Astrocyte (in vitro differentiated cells and primary cell): Measurements from ENCODE around the gene MED12L. TPM values are rescaled to one million over a fixed set of nuclear protein-coding genes. Genes with fewer than 3 reads are reported as not detected.

ENCODE experiments used
- DNase-seq: peaks from one replicate; pipeline ENCODE4 v3.0.0-alpha.2; 2010; ENCODE audit warnings: low read depth
- FAIRE-seq: peaks from 2 replicates; lab custom pipeline; 2011; peaks lifted over from hg19 to GRCh38; lab: Jason Lieb, UNC
- H2AFZ ChIP-seq: 2 replicates; pipeline ENCODE4 v1.6.0; 2012; ENCODE audit warnings: low read depth, low read length, inconsistent platforms
- H3K27ac ChIP-seq: 2 replicates; pipeline ENCODE4 v1.5.1; 2011; ENCODE audit warnings: low read depth, low read length, inconsistent platforms
- H3K27me3 ChIP-seq: 2 replicates; pipeline ENCODE4 v1.6.0; 2011; ENCODE audit warnings: low read length, inconsistent platforms; ENCODE audit not compliant: insufficient read depth
- H3K36me3 ChIP-seq: 2 replicates; pipeline ENCODE4 v1.5.1; 2011; ENCODE audit warnings: low read length, inconsistent platforms; ENCODE audit not compliant: insufficient read depth
- H3K4me1 ChIP-seq: 2 replicates; pipeline ENCODE4 v1.5.1; 2011; ENCODE audit warnings: low read length, inconsistent platforms; ENCODE audit not compliant: insufficient read depth
- H3K4me2 ChIP-seq: 2 replicates; pipeline ENCODE4 v1.6.0; 2012; ENCODE audit warnings: low read length, inconsistent platforms
- H3K4me3 ChIP-seq: 2 replicates; pipeline ENCODE4 v1.5.1; 2011; ENCODE audit warnings: low read depth, mild to moderate bottlenecking, low read length, inconsistent platforms; ENCODE audit not compliant: insufficient read depth
- H3K79me2 ChIP-seq: 2 replicates; pipeline ENCODE4 v1.6.0; 2012; ENCODE audit warnings: mild to moderate bottlenecking, low read length, inconsistent platforms; ENCODE audit not compliant: insufficient read depth
- H3K9ac ChIP-seq: 2 replicates; pipeline ENCODE4 v1.6.0; 2012; ENCODE audit warnings: mild to moderate bottlenecking, low read length, inconsistent platforms
- H3K9me3 ChIP-seq: 2 replicates; pipeline ENCODE4 v1.5.1; 2012; ENCODE audit warnings: low read depth, mild to moderate bottlenecking, low read length, inconsistent platforms; ENCODE audit not compliant: insufficient read depth
- H4K20me1 ChIP-seq: 2 replicates; pipeline ENCODE4 v1.6.0; 2012; ENCODE audit warnings: low read length, inconsistent platforms; ENCODE audit not compliant: insufficient read depth
- H3K27ac Mint-ChIP-seq: one replicate; pipeline ENCODE4 v1.8.0; 2021; ENCODE audit warnings: mild to moderate bottlenecking, mixed read lengths; ENCODE audit not compliant: unreplicated experiment
- H3K27me3 Mint-ChIP-seq: one replicate; pipeline ENCODE4 v1.8.0; 2021; ENCODE audit warnings: low read depth, mixed read lengths; ENCODE audit not compliant: unreplicated experiment
- H3K36me3 Mint-ChIP-seq: one replicate; pipeline ENCODE4 v1.8.0; 2021; ENCODE audit warnings: low read depth, mixed read lengths; ENCODE audit not compliant: unreplicated experiment
- H3K4me1 Mint-ChIP-seq: one replicate; pipeline ENCODE4 v1.8.0; 2021; ENCODE audit warnings: low read depth, mixed read lengths; ENCODE audit not compliant: unreplicated experiment
- H3K4me3 Mint-ChIP-seq: one replicate; pipeline ENCODE4 v1.8.0; 2021; ENCODE audit warnings: mild to moderate bottlenecking, moderate library complexity, mixed read lengths; ENCODE audit not compliant: unreplicated experiment
- H3K9me3 Mint-ChIP-seq: one replicate; pipeline ENCODE4 v1.8.0; 2021; ENCODE audit warnings: mild to moderate bottlenecking, mixed read lengths; ENCODE audit not compliant: unreplicated experiment
- CTCF ChIP-seq: IDR thresholded peaks from 2 replicates; pipeline ENCODE4 v1.5.1; 2011; ENCODE audit warnings: low read depth, mild to moderate bottlenecking, inconsistent platforms, low read length, moderate library complexity; ENCODE audit not compliant: insufficient read depth
- EZH2 ChIP-seq: IDR thresholded peaks from 2 replicates; pipeline ENCODE4 v1.6.1; 2012; ENCODE audit warnings: mild to moderate bottlenecking, low read length, inconsistent platforms; ENCODE audit not compliant: insufficient read depth
- total RNA-seq: library from RNA; stranded (reverse); gene quantifications from 2 replicates; pipeline ENCODE4 v1.2.1, GENCODE V29; 2021

MED12L gene
- total RNA-seq, 1 donor from 2014 or later: 8.2 TPM

- Mint-ChIP-seq H3K4me1 (peaks cover 57% of the 10 kb centered on the region), H3K4me3 (no peak overlapping the region), H3K27me3 (no peaks in the 10 kb centered on the region), H3K27ac (peak overlapping the region; percentile 54), H3K9me3 (no peaks in the 10 kb centered on the region), H3K36me3 (no peaks in the 10 kb centered on the region)
- no peaks in the 10 kb centered on the region for H3K9me3 ChIP-seq
- no peaks in the 10 kb centered on the region for H3K79me2 ChIP-seq
- no peak for TF ChIP-seq CTCF
- no peak for TF ChIP-seq EZH2
- H2AFZ ChIP-seq: no peak overlapping the region
- DNase-seq: peak; percentile 60
- no peaks in the 10 kb centered on the region for H4K20me1 ChIP-seq
- FAIRE-seq: no peak
- H3K4me1 ChIP-seq: peaks cover 21% of the 10 kb centered on the region
- no peak overlapping the region for H3K4me3 ChIP-seq
- H3K4me2 ChIP-seq: no peak overlapping the region
- no peaks in the 10 kb centered on the region for H3K36me3 ChIP-seq
- no peak overlapping the region for H3K9ac ChIP-seq
- H3K27ac ChIP-seq: no peak overlapping the region
- no peaks in the 10 kb centered on the region for H3K27me3 ChIP-seq
Measured at GRCh38 chr3:151213881-151214280, 128.4 kb downstream of the MED12L start.

- FAIRE-seq: no peak
- no peak for TF ChIP-seq CTCF
- TF ChIP-seq EZH2: no peak
- H3K4me1 Mint-ChIP-seq: peaks cover 58% of the 10 kb centered on the region
Measured at GRCh38 chr3:151214459-151214858, 129.0 kb downstream of the MED12L start.

More at GRCh38 chr3:151214459-151214858, 129.0 kb downstream of the MED12L start:
- H3K9ac ChIP-seq: no peak overlapping the region
- H3K4me1 ChIP-seq: peaks cover 23% of the 10 kb centered on the region
- no peaks in the 10 kb centered on the region for H4K20me1 ChIP-seq
- no peaks in the 10 kb centered on the region for H3K36me3 ChIP-seq
- H3K27ac ChIP-seq: no peak overlapping the region
- no peak overlapping the region for H3K4me2 ChIP-seq
- H3K27me3 ChIP-seq: no peaks in the 10 kb centered on the region
- Mint-ChIP-seq H3K9me3 (no peaks in the 10 kb centered on the region), H3K4me3 (no peak overlapping the region), H3K27me3 (no peaks in the 10 kb centered on the region), H3K27ac (no peak overlapping the region), H3K36me3 (no peaks in the 10 kb centered on the region)
- no peak for DNase-seq
- H3K4me3 ChIP-seq: no peak overlapping the region
- H3K79me2 ChIP-seq: no peaks in the 10 kb centered on the region
- H2AFZ ChIP-seq: no peak overlapping the region
- H3K9me3 ChIP-seq: no peaks in the 10 kb centered on the region
